HTR-8/SVneo (cell line): ENCODE data around the gene ST6GALNAC5.

Experiments used
- DNase-seq: peaks from one replicate; pipeline ENCODE4 v3.0.0; 2011; ENCODE audit warnings: low spot score, mixed read lengths; ENCODE audit not compliant: insufficient read length
- FAIRE-seq: peaks from 2 replicates; lab custom pipeline; 2011; peaks lifted over from hg19 to GRCh38; lab: Jason Lieb, UNC

The ST6GALNAC5 gene

DNA sequence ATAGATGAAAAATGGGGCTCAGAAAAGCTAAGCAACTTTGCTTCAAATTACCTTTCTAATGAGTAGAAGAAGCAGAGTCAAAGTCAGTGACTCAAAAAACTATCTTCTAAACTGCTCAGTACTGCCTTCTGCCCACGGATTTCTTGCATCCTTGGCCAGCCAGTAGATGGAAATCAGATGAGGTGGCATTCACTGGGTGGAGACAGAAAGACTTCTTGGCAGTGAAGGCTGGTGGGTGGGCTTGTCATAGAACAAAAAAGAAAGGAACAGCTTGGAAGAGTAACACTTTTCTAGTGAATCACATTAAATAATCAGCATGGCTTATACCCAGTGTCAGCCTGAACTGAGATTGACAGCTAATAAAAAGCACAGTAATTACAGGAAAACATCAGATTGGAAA is 170.7 kb downstream of the ST6GALNAC5 start:
- FAIRE-seq (no peak), DNase-seq (no peak)

DNA sequence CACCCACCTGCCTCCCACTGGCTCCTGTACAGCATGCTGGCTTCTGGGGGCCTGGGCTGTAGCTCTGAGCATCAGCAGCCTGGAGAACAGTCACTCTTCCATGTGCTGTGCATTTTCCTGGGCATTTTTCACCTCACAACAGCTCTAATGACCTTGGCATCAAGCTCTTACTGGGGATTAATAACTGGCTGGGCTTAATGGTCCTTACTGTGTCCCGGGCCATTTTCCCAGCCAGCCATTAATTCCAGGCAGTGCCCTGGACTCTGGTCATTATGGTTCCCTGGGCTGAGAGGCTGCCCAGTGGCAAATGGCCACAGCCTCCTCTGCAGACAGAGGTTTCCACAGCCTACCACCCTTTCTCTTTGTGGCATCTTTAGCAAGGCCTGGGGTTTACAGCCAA is 171.8 kb downstream of the ST6GALNAC5 start:
- DNase-seq, result no peak
- no peak for FAIRE-seq

DNA sequence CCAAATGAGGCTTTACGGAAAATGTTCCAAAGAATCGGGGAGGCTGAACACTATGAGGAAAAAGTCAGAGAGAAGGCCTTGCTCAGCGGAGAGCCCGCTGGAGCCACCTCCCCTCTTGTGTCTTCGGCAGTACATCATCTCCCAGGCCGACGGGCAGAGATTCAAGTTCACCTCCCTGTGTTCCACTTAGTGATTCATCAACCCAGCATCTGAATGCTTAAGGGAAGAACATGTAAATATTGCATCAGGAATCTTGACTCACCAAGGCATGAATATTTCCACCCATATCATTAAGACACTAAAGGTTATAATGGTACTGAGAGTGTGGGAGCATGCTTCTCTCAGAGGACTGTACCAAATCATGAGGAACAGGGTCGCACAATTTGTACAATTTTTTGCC is 172.5 kb downstream of the ST6GALNAC5 start:
- DNase-seq (peak; percentile 56), FAIRE-seq (peak; percentile 69)

DNA sequence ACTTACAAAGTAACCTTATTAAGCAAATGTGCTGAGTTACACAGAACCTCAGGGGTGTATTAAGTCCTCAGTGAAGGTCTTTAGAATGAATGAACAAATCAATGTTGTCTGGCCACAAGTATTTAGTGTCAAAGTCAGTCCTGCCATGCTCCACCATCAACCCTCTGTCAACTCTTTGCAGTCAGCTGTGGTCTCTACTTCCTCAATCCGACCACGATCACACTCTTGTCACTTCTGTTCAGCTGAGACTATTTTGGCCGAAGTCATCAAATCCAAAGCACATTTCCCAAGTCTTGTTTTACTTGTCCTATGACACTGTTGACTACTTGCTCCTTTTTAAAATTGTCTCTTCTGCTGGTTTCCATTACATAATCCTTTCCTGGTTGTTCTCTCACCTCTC is 173.5 kb downstream of the ST6GALNAC5 start:
- DNase-seq (no peak), FAIRE-seq (no peak)

DNA sequence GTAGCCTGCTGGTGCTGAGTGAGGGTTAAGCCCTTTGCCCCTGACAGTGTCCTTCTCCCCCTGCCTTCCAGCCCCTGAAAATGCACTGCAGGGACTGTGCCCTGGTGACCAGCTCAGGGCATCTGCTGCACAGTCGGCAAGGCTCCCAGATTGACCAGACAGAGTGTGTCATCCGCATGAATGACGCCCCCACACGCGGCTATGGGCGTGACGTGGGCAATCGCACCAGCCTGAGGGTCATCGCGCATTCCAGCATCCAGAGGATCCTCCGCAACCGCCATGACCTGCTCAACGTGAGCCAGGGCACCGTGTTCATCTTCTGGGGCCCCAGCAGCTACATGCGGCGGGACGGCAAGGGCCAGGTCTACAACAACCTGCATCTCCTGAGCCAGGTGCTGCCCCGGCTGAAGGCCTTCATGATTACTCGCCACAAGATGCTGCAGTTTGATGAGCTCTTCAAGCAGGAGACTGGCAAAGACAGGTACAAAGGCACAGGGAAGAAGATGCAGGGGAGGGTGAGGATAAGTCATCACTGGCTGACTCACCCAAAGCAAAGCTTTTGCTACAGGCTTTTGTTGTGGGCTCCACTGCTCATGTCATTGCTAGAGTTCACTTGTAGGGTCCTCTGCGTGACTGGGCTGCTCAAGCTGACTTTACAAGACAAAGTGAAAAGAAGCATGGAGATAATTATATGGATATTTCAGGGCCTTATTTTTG is 177.0 kb downstream of the ST6GALNAC5 start:
- DNase-seq (no peak), FAIRE-seq (no peak)

DNA sequence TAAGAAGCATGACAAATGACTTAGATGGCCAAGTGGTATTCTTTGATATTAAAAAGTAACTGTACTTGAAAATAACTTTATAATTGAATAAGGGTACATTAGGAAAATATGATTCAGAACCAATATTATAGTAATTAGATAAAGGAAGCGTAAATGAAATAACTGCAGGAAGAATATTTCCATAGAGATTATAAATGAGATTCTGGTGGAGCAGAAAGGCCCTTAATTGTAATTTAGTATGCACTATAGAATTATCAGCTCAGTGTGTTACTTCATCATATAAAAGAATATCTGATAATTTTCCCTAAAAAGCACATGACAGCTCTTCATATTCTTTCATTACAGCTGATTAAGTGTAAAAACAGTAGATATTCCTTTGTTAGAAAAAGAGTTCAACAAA is 180.3 kb downstream of the ST6GALNAC5 start:
- no peak for FAIRE-seq
- no peak for DNase-seq

DNA sequence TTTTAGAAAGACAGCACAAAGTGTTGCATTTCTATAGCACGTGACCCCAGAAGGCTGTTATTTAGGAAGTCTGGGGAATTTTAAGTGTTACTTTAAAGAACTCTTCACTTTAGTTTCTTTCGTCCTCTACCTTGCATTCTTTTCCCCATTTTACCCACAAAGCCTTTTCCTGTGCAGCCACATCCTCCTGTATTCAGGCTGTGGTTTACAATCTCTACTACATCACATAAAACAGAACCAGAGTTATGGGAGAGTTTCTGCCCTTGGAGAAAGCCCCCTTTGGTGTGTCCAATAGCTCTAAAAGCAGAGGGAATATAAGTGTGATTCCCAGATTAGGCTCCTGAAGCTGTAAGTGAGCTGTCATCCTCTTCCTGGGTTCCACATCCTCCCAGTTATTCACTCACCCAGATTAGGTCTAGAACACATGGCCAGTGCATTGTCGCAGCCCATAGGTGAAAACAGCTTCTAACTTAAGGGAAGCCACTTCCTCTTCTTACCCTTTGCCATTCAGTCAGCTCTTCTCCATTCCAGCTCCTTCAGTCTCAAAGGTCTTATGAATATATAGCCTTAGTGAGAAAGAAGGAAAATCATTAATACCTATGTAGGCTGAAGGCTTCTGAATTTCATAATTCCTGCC is 180.8 kb downstream of the ST6GALNAC5 start:
- DNase-seq, result no peak

DNA sequence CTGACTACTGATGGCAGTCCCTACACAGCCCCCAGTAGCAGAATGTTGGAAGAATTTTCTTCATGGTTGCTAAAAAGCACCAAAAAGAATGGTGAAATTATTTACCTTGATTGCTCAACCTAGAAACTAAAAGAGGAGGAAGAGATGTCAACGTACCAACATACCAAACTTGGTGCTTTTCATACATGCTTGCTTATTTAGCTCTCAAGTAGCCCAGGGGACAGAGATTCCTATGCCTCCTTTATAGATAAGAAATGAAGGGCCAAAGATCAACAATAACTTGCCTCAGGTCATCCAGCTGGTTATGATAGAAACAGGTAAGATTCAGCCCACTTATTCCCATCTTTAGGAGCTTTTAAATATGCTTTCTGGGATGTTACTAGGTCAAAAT is 181.3 kb downstream of the ST6GALNAC5 start:
- DNase-seq (no peak), FAIRE-seq (no peak)

More for the DNA sequence above, 180.8 kb downstream of the ST6GALNAC5 start:
- no peak for FAIRE-seq

DNA sequence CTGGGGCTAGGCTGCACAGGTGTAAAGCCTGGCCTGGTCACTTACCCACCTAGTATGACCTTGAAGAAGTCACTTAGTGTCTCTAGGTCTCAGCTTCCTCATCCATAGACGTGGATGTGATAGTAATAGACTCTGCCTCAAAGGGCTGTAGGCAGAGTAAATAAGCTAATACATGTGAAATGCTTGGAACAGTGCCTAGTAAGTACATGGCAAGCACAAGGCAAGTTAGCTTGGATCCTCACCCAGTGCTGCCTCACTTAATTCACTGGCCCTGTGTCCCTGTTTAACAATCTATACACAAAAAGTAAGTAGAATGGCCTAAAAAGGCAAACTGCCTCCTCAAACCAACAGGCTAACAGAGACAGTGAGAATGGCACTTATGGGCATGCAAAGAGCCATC is 184.1 kb downstream of the ST6GALNAC5 start:
- FAIRE-seq, result no peak
- no peak for DNase-seq

DNA sequence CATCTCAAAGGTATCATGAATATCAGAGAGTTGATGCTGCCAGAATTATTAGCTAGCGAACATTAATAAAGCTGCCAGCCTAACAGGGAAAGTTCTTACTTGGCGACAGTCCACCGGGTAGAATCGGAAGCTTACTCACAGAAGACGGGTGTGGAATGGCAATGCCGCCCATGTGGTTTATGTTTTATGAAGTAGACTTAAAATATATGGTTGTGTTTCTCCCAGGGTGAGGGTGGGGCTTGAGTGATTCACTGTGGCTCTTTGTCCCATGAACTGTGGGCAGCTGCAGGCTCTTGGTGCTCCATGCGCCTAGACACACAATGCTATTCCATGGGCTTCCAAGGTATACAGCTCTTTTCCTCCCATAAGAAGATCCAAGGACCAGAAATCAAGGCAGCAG is 189.2 kb downstream of the ST6GALNAC5 start:
- FAIRE-seq (no peak), DNase-seq (no peak)

DNA sequence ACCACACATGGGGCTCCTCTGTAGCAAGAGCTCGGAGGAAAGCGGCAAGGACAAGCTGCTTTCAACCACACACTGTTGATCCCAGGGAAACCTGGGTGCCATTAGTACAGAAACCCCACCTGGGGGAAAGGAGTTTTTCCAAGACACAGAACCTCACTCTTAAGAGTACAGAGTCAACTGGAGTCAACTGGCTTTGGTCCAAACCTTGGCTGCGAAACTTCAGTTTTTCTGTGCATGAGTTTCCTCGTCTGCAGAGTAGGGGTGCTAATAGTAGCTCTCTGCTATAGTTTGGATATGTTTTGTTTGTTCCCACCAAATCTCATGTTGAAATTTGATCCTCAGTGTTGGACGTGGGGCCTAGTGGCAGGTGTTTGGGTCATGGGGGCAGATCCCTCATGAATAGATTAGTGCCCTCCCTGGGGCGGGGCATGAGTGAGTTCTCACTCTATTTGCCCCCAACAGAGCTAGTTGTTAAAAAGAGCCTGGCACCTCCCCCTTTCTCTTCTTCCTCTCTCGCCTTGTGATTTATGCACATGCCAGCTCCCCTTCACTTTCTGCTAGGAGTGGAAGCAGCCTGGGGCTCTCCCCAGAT is 190.8 kb downstream of the ST6GALNAC5 start:
- DNase-seq (no peak), FAIRE-seq (no peak)

DNA sequence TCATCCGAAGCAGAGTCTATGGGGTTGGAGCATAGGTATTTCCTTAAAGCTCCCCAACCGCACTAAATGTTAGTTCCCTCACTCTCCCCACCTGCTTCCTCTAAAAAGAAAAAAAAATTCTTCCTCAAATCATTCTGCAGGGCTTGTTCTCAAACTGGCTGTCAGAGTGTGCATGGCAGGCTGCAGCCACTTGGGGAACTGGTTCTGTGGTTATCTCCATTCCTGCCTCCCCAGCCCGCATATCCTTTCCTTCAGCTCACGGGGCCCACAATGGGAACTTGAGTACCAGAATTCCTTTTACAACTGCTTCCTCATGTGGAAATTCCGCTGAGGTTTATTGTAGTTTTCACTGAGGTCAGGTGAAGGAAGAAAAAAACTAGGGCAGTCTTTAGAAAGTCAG is 192.7 kb downstream of the ST6GALNAC5 start:
- DNase-seq (no peak), FAIRE-seq (no peak)

DNA sequence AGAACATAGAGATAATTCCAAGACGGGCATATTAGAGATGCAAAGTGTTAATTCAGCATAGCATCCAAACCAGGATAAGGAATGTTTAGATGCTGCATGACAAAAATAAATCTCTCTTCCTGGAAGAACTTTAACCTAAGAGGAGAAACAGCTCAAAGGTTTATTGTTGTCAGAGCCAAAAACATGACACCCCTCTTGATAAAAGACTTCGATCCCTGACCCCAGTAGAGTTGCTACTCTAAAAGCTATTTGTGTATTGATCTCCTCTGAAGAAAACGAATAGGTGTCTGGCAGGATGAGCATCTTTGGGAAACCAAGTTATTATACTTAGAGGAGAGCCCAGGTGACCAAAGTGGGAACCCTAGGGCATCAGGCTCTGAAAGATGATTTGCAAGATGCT is 193.9 kb downstream of the ST6GALNAC5 start:
- FAIRE-seq, result no peak

DNA sequence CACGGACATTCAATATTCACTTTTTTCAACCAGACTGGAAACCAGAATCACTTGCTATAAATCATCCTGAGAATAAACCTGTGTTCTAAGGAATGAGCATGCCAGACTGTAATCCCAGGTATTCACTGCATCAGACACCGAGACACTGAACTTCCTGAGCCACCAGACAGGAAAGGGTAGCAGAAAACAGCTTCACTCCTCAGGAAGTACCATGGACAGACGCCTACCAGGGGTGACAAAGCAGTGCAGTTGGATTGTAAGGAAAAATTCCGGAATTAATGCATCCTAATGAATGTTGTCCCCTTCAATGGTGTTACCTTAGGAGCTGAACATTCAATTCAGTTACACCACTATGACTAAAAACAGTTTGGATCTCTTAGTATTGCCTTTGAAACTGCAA is 195.8 kb downstream of the ST6GALNAC5 start:
- DNase-seq (no peak), FAIRE-seq (no peak)

More for the DNA sequence above, 193.9 kb downstream of the ST6GALNAC5 start:
- no peak for DNase-seq

DNA sequence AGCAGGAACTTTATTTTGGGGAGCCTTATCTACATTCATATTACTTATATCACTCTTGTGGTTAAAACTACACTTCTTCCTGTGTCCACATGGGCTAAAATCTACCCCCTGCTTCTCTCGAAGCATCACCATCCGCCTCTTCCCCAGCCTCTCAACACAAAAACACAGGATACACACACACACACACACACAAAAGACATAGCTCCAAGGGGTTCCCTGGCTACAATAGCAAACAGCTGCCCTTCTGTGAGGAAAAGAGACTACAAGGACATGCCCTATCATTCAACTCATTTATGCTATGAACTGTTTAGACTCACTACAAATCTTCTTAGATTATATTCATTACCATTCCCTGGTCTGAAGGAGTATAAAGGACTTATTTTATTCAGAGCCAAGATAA is 197.0 kb downstream of the ST6GALNAC5 start:
- DNase-seq (no peak), FAIRE-seq (no peak)

DNA sequence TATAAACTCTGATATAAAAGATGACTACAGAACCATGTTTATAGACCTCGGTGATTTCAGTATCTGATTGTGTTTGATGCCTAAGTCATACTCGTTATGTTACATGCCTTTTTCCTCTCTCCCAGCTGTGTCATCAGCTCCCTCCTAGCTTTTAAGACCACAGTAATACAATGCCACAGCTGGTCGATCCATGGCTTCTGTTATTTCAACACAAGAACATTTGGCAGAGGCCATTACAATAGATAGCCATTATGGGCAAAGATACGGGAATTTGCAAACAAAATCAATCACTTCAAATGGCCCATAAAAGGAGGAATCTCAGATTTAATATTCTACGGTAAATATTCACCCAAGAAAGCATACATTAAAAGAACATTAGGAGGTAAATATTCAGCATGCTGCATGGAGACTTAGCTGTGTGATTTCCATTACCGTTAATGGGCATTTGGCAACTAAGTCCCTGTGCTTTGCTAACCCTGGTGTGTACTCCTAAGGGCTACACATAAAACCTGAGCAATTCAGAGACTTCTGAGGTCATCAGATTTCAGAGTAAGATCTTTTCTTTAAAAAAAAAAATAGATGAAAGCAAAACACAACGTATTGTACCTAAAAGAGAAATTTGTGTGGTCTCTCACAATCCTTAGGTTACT is 198.5 kb downstream of the ST6GALNAC5 start:
- FAIRE-seq, result no peak
- no peak for DNase-seq

DNA sequence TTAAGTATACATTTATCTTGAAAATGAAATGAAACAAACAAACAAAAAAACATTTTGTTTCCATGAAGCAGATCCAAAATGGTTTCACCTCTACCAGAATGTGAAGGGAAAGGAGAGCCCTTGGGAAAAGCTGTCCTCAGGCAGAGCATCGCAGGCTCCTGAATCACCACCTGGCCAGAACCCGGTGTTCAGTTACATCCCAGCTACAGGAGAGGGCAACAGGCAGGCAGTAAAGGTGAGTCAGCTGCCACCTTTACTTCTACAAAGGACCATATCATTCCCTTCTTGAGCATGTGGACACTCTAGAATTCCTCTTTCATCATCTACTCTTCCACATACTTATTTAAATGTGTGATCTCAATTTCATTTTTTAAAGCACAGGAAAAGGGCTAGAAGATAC is 200.7 kb downstream of the ST6GALNAC5 start:
- DNase-seq (no peak), FAIRE-seq (no peak)

DNA sequence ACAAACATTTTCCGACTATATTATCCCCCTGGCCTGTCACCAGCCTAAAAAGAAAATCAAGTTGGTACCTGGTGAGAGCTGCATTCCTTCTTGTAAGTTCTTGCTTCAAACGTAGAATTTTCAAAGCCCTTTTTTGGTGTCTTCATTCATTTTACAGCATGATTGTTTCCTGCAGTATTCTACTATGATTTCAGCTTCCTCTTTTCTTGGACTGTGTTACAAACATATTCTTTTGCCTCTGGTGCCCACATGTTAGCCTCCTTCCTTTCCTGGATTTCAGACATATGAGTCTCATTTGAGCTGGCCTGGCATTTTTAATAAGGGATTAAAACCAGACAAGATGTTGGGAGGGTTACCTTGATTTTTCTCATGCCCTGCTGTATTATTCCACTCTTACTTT is 209.5 kb downstream of the ST6GALNAC5 start:
- no peak for FAIRE-seq
- no peak for DNase-seq

DNA sequence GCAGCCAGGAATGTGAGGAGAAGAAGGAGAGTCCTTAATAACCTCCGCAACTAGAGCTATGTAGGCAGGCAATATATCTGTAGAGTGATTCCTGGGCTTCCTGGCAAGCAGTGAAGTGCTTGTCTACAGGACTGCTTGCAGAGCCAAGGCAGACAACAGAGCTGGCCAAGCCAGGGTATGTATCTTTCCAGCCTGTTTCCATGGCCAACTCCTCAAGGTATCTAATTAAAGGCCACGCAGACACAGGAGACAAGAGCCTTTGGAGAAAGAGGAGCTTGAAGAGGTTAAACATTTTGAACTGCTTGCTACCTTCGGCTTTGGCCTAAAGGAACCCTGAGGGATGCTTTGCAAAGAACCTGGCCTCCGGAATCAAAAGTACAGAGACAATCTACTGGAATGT is 214.6 kb downstream of the ST6GALNAC5 start:
- DNase-seq, result no peak
- no peak for FAIRE-seq

DNA sequence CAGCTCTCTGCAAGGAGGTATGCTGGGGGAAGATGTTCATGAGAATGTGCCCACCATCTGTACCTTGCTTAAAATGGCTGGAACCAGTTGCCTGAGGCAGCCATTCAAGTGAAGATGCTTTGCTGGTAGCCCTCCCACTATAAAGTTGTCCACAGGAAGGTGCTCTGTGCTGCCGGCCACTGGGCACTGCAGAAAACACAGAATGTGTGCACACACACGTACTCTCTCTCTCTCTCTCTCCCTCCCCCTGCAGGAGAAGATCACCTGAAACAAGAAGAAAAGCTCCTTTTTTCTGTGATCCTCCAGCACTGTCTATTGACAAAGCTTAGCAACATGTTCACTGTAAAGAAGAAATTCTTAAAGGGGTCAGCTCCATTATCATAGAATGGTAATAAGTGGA is 217.2 kb downstream of the ST6GALNAC5 start:
- FAIRE-seq (no peak), DNase-seq (no peak)

DNA sequence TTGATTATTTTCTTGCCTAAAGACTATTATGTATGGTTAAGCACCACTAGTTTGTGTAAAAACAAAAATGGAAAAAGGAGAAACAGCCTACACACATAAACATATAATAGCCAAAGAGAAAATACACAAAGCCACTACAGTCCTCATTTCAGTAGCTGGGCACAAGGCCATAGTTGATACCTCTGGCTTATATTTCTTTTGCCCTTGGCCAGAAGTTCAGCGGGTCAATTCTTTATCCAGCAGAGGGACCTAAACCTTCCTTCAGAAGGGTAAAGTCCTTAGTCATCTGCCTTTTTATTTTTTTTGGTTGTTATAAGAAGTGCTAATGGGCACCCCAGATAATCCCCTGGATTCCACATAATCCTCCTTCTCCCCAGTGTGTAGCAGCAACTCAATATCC is 217.8 kb downstream of the ST6GALNAC5 start:
- no peak for DNase-seq
- no peak for FAIRE-seq
